KOPT-K1 (cell line): ENCODE results near the gene SERPINB6.
"Not testable (repeated sequence)": the region's sequence is repeated elsewhere in the genome, so short reads cannot be mapped to it uniquely, and the experiment has no call there.

Experiments used
- H3K27ac ChIP-seq: fragments of 200-600 bp; sonication (generic); 2 replicates; pipeline ENCODE4 v1.5.1; 2016; ENCODE audit warnings: antibody characterized with exemption, mild to moderate bottlenecking, low read depth, low read length; ENCODE audit not compliant: poor library complexity, severe bottlenecking
- H3K36me3 ChIP-seq: fragments of 200-600 bp; sonication (generic); 2 replicates; pipeline ENCODE4 v1.5.1; 2017; ENCODE audit warnings: antibody characterized with exemption, mild to moderate bottlenecking, low read length, moderate library complexity; ENCODE audit not compliant: insufficient read depth
- H3K9me3 ChIP-seq: fragments of 200-600 bp; sonication (generic); 2 replicates; pipeline ENCODE4 v1.5.1; 2017; ENCODE audit warnings: antibody characterized with exemption, low read length, mild to moderate bottlenecking; ENCODE audit not compliant: insufficient read depth, poor library complexity, severe bottlenecking

Gene SERPINB6

DNA sequence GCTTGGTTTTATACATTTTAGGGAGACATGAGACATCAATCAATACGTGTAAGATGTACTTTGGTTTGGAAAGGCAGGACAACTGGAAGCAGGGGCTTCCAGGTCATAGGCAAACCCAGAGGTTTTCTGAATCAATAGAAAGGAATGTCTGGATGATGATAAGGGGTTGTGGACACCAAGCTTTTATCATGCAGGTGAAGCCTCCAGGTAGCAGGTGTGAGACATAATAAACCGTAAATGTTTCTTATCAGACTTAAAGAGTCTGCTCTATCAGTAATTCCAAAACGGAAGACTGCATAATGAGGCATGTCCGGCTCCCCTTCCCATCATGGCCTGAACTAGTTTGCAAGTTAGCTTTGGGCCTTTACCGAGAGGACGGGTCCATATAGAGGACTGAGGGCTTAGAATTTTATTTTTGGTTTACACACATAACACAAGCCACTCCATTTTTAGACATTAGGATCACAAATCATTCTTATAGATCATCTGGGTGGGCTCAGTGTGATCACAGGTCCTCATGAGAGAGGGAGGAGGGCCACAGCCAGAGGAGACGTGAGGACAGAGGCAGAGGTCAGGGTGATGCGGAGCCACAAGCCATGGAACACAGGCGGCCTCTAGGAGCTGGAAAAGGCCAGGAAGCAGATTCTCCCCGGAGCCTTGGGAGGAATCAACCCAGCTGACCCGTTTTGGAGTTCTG is 57.6 kb downstream of the SERPINB6 start:
- no peaks in the 10 kb centered on the region for H3K36me3 ChIP-seq
- no peak overlapping the region for H3K27ac ChIP-seq

GRCh38 chr6:2911171-2911570 is 60.2 kb downstream of the SERPINB6 start:
- no peaks in the 10 kb centered on the region for H3K36me3 ChIP-seq
- H3K27ac ChIP-seq, result no peak overlapping the region
- no peaks in the 10 kb centered on the region for H3K9me3 ChIP-seq

More for the DNA sequence above, 57.6 kb downstream of the SERPINB6 start:
- H3K9me3 ChIP-seq, result no peaks in the 10 kb centered on the region

GRCh38 chr6:2909718-2910117 is 61.6 kb downstream of the SERPINB6 start:
- no peaks in the 10 kb centered on the region for H3K9me3 ChIP-seq
- H3K27ac ChIP-seq, result no peak overlapping the region
- no peaks in the 10 kb centered on the region for H3K36me3 ChIP-seq

DNA sequence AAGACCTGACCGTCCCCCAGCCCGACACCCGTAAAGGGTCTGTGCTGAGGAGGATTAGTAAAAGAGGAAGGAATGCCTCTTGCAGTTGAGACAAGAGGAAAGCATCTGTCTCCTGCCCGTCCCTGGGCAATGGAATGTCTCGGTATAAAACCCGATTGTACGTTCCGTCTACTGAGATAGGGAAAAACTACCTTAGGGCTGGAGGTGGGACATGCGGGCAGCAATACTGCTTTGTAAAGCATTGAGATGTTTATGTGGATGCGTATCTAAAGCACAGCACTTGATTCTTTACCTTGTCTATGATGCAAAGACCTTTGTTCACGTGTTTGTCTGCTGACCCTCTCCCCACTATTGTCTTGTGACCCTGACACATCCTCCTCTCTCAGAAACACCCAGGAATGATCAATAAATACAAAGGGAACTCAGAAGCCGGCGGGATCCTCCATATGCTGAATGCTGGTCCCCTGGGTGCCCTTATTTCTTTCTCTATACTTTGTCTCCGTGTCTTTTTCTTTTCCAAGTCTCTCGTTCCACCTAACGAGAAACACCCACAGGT is 62.2 kb downstream of the SERPINB6 start:
- H3K9me3 ChIP-seq, H3K27ac ChIP-seq, H3K36me3 ChIP-seq: not testable (repeated sequence)

DNA sequence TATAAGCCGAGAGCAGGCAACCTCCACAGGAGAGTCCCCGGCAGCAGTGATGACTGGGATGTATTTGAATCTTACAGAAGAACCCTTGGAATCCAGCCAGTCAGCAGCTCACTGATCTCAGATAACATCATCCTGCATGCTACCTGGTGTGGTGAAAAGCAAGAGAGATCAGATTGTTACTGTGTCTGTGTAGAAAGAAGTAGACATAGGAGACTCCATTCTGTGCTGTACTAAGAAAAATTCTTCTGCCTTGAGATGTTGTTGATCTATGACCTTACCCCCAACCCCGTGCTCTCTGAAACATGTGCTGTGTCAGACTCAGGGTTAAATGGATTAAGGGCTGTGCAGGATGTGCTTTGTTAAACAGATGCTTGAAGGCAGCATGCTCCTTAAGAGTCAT is 62.9 kb downstream of the SERPINB6 start:
- H3K9me3 ChIP-seq, H3K36me3 ChIP-seq, H3K27ac ChIP-seq: not testable (repeated sequence)

GRCh38 chr6:2903411-2904185 is 67.8 kb downstream of the SERPINB6 start:
- not testable (repeated sequence) for H3K36me3 ChIP-seq, H3K27ac ChIP-seq, H3K9me3 ChIP-seq

- not testable (repeated sequence) for H3K27ac ChIP-seq, H3K9me3 ChIP-seq, H3K36me3 ChIP-seq
Measured at GRCh38 chr6:2901645-2902502, 69.5 kb downstream of the SERPINB6 start.

DNA sequence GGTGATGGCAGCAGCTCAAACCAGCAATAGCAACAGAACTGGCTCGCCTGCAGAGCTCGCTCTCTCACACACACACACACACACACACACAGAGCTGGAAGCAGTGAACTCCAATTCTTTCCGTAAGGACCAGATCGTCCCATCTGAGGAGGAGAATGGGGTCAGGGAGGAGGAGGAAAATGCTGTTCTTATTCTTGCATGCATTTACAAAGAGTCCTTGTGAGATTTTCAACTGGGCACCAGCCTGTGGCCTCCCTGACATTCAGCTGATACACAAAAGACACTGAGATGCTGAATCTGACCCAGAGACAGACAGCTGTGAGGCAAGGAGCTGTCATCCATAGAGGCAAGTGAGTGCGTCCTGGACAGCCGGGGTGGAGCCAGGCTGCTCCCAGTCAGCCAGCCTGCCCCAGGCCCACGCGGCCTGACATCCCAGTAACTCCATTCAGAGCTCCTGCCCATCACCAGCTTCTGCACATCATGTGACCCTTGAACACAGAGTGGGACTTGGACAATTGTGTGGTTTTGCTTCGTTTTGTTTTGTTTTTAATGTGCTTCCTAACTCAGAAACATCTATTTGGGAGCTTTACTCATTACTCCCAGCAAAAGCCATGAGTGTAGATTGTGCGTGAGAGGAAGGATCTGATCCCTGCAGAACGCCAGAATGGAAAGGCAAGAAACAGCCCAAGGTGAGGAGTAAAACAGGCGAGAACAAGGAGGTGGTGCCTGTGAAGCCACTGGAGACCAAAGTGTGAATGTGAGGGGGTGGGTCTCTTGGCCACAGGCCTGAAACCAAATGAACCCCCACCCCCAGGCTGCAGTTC is 70.3 kb downstream of the SERPINB6 start:
- Histone ChIP-seq H3K27ac (no peak overlapping the region), H3K9me3 (no peaks in the 10 kb centered on the region), H3K36me3 (no peaks in the 10 kb centered on the region)

DNA sequence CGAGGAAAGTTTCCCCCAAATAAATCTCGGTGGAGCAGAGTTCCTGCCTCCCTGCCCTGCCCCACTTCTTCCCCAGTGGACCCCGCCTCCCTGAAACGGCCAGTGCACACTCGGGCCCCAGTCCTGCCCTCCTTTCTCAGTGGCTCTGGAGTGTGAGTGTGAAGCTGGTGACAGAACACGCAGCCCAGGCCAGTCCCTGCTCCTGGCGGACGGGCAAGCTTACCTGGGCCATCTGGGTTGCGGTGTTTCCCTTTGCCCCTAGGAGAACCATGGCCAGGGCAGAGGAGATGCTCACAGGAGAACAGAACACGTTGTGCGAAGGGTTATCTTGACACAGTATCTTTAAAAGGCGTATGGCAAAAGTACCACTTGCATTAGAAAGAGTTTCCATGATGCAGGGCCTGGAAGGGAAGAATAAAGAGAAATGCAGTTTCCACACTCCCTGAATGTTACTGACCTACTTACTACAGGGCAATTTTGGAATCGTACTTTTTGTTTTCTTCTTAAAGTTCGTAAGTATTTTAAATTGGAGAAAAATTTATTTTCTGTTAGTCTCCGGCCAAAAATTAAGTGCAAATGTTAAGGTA is 71.1 kb downstream of the SERPINB6 start:
- Histone ChIP-seq H3K9me3 (no peaks in the 10 kb centered on the region), H3K27ac (no peak overlapping the region), H3K36me3 (no peaks in the 10 kb centered on the region)

- H3K36me3 ChIP-seq, result no peaks in the 10 kb centered on the region
- H3K27ac ChIP-seq, result no peak overlapping the region
- no peaks in the 10 kb centered on the region for H3K9me3 ChIP-seq
Measured at GRCh38 chr6:2899596-2899995, 71.8 kb downstream of the SERPINB6 start.
